KOPT-K1 (cell line): ENCODE measurements around the gene SHISA6.

Source experiments
- H3K27ac ChIP-seq: fragments of 200-600 bp; sonication (generic); 2 replicates; pipeline ENCODE4 v1.5.1; 2016; ENCODE audit warnings: antibody characterized with exemption, mild to moderate bottlenecking, low read depth, low read length; ENCODE audit not compliant: poor library complexity, severe bottlenecking
- H3K36me3 ChIP-seq: fragments of 200-600 bp; sonication (generic); 2 replicates; pipeline ENCODE4 v1.5.1; 2017; ENCODE audit warnings: antibody characterized with exemption, mild to moderate bottlenecking, low read length, moderate library complexity; ENCODE audit not compliant: insufficient read depth
- H3K9me3 ChIP-seq: fragments of 200-600 bp; sonication (generic); 2 replicates; pipeline ENCODE4 v1.5.1; 2017; ENCODE audit warnings: antibody characterized with exemption, low read length, mild to moderate bottlenecking; ENCODE audit not compliant: insufficient read depth, poor library complexity, severe bottlenecking

The SHISA6 gene

DNA sequence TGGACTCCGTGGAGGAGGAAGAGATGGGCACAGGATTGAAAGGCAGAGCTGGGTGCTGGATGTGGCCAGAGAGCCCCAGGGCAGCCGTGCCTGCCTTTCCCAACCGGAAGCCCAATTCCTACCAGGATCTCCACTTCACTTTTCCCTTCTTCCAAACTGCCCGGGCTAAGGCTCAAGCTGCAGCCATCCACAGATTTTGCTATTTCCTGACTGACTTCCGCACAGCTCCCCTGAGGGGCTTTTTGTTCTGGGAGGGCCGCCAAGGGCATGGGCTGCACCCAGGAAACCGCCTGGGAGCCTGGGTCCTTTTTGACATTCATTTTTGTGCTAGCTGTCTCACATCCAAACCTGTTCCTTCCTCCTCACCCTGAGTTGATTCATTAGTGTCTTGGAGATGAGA is 4.2 kb downstream of the SHISA6 start:
- Histone ChIP-seq H3K9me3 (peaks cover 4% of the 10 kb centered on the region), H3K27ac (no peak overlapping the region), H3K36me3 (no peaks in the 10 kb centered on the region)

DNA sequence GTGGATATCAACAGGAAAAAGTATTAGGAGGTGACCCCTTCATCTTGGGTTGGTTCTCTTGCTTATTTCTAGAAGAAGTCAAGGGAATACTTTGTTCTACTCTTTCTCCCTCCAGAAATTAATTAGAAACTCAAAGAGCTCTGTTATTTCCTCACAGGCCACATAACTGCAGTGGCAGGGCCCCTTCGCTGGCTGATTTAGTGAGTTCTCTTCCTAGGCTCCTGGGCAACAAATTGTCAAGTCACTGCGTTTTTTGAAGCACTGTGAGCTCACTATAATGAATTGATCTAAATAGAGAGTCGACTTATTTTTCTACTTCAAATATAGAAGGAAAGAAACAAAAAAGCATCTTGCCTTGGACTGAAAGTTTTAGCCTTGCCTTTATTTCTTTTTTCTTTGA is 4.8 kb downstream of the SHISA6 start:
- H3K9me3 ChIP-seq, result peaks cover 4% of the 10 kb centered on the region
- H3K36me3 ChIP-seq, result no peaks in the 10 kb centered on the region
- H3K27ac ChIP-seq, result no peak overlapping the region

DNA sequence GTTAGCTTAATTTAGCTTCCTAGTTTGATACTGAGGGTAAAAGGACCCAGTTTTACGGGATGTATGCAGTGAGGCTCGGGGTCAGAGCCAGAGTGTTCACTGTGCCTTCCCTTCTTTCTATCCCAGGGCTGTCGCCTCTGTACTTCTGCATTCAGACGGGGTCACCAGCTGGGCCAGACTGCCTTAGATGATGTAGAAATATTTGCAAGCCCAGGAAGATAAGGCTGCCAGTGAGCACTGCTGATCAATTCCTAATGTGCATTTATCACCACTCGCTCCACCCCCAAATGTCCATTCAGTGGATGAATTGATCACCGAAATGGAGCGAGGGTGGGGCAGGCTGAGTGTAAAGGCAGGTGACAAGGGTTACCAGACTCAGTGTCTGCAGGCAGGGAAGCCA is 9.1 kb downstream of the SHISA6 start:
- H3K36me3 ChIP-seq, result no peaks in the 10 kb centered on the region
- H3K9me3 ChIP-seq, result no peaks in the 10 kb centered on the region
- no peak overlapping the region for H3K27ac ChIP-seq

DNA sequence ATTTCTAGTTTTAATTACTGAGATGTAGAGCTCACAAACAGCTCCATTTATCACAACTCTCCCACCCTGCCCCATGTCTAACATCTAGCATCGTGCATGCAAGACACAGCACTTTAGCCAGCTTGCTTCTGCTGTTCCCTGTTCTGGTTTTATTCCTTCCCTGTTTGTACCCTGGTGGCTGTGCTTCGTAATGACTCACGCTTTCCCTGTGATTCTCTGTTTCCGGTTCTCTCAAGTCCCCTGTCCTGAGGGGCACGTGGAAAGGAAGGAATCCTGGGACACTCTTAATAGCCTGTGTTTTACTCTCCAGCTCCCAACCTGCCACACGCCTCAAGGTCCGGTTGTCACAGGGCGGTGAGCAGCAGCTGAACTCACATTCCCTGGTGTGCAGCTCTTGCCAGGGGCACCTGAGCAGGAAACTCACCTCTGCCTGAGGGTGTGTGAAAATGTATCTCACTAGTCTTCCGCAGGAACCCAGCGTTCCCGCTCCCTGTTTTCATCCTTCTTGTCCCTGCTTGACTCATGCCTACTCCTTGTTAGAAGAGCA is 10.6 kb downstream of the SHISA6 start:
- Histone ChIP-seq H3K36me3 (no peaks in the 10 kb centered on the region), H3K27ac (no peak overlapping the region), H3K9me3 (no peaks in the 10 kb centered on the region)

DNA sequence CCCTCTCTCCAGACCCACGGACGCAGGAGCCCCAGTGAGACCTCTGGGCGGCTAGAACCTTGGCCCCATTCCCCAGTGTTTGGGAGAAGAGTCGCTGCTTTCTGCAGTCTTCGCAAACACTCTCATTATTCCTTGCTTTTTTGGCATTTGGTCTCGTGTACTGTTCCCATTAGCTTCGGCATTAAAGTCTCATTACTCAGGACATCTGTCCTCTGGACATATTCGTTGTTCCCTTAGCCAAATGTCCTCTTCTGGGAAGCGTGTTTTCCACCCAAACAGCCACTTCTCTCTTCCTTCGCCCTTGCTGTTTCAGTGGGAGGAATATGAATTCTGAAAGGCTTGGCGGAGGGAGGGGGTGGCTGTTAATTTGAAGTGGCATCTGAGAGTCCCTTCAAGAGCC is 11.1 kb downstream of the SHISA6 start:
- H3K9me3 ChIP-seq, result no peaks in the 10 kb centered on the region
- no peak overlapping the region for H3K27ac ChIP-seq
- no peaks in the 10 kb centered on the region for H3K36me3 ChIP-seq

DNA sequence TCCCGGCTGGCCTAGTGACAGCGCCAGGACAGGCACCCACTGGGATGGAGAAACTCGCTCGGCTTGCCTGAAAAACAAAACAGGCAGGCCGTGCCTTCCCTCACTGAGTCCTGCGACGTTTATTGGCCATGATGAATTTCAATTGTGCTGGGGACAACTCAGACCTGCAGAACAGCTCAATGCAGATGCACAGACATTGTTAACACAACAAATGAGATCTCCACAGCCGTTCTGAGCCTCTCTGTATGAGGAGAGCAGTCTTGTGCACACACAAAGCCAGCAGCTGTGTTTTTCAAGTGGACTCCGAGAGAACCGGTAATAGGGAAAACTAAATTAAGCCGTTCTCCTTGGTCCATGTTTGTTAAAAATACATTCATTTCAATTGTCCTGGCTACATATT is 15.9 kb downstream of the SHISA6 start:
- Histone ChIP-seq H3K9me3 (peaks cover under 1% of the 10 kb centered on the region), H3K27ac (no peak overlapping the region), H3K36me3 (no peaks in the 10 kb centered on the region)

DNA sequence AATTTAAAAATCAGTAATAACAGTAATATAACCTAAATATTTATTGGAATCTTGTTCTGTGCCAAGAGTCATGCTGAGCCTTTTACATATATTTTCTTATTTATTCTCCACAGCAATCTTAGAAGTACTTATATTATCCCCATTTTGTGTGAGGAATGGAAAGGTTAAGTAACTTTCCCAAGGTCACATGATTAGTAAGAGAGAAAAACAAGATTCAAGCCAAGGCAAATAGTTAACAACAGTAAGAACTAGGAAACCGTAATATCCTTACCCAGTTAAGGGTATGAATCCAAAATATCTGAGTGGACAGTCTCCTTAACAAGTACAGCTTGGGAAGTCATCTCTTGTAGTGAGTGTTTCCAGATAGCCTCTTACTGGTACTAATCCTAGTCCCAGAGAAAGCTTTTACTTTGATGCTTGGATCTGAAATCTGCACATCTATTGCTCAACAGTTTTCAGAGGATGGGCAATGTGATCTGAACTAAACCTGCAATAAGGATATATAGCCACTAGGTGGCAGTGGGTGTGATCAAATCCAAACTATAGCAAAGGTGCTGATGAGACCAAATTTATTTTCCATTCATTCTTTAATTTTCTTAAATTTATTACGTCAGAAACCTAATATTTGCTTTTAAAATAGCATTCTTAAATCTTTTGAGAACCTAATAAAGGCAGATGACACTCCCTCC is 23.3 kb downstream of the SHISA6 start:
- H3K9me3 ChIP-seq, result peaks cover 20% of the 10 kb centered on the region
- H3K27ac ChIP-seq, result no peak overlapping the region
- no peaks in the 10 kb centered on the region for H3K36me3 ChIP-seq

DNA sequence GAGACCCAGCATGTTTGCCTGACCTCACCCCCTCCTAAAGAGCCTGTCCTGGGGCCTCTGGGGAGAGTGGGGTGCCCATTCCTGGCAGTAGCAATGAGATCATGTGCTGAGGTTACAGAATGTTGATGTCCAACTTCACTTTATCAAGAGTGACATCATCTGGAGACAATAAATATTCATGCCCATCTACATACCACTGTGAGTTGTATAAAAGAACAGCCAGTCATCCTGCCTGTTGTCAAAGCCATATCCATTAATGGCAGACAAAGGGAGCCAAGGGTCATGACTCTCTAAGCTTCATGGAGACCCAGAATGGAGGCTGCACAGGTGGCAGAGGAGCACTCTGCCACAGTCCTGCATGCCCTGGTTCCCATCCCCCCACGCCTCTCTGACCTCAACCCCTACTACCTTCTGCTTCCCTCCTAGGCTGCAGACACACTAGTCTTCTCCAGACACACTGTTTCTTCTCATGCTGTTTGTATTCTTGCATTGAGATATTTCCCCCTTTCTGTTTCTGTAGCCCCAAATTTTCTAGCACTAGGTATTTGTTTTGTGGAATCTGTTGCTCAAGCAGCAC is 27.1 kb downstream of the SHISA6 start:
- Histone ChIP-seq H3K36me3 (no peaks in the 10 kb centered on the region), H3K9me3 (peaks cover 12% of the 10 kb centered on the region), H3K27ac (no peak overlapping the region)

DNA sequence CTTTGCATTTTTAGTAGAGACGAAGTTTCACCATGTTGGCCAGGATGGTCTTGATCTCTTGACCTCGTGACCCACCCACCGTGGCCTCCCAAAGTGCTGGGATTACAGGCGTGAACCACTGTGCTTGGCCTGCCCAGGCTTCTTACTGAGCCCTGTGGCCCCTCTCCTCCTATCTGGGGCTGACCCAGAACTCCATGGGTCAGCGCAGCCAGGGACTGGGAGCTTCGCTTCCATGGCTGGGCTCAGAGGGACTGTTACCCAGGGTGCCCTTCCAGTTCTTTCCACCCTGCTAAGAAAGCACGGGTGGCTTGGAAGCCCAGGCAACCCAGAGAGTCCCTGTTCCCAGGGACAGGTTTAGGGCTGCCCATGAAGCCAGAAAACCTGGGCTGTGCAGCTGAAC is 28.2 kb downstream of the SHISA6 start:
- no peak overlapping the region for H3K27ac ChIP-seq
- H3K9me3 ChIP-seq, result peaks cover 3% of the 10 kb centered on the region
- no peaks in the 10 kb centered on the region for H3K36me3 ChIP-seq

DNA sequence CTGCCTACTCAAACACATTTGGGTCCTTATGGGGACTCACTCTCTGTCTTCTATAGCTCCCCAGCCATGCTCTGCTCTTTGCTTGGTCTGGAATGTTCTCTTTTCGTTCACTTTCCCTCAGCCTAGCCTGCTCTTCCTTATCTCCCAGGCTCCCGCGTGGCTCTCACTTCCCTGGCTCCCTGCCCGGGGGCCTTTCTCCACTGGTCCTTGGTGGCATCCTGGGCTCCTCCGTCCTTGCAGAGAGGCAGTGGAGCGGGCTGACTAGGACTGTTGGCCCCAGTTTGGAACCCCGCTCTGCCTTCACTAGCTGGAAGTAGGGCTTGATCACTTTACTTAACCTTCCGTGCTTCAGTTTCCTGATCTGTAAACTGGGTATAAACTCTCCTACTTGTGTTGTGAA is 31.2 kb downstream of the SHISA6 start:
- H3K9me3 ChIP-seq, result no peaks in the 10 kb centered on the region
- no peaks in the 10 kb centered on the region for H3K36me3 ChIP-seq
- no peak overlapping the region for H3K27ac ChIP-seq

DNA sequence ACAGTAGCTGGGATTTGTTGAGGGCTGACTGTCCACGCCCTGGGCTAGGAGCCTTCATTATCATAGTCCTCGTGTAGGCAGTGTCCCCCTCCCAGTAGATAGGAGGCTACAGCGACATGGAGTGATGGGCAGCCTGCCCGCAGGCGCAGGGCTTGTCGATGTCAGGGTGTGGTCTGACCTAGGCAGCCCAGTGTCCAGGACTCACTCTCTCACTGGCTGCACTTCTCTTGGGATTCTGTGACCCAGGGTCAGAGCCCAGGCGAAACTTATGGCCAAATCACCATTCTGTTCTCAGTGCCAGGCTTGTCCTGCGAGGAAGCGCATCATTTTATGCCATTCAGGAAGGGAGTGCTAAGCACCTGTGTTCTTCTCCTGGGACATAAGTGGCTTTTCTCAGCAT is 32.6 kb downstream of the SHISA6 start:
- Histone ChIP-seq H3K27ac (no peak overlapping the region), H3K9me3 (no peaks in the 10 kb centered on the region), H3K36me3 (no peaks in the 10 kb centered on the region)

DNA sequence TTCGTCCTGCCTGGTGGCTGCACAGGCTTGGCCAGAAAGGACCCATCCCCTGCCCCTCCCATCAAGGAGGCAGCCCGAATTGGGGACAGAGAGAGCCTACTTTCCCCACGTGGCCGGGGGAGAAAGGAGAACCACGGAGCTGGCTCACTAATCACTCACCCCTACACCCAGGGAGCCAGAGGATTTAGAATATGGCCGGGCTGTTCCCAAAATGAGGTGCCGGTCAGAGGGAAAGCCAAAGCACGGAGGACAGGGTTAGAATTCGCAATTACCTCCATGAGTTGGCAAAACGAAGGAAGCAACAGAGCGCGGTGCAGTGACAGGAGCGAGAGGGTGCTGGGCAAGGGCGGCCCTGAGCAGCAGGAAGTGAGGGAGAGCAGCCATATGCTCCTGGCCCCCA is 33.1 kb downstream of the SHISA6 start:
- Histone ChIP-seq H3K36me3 (no peaks in the 10 kb centered on the region), H3K9me3 (no peaks in the 10 kb centered on the region), H3K27ac (no peak overlapping the region)

DNA sequence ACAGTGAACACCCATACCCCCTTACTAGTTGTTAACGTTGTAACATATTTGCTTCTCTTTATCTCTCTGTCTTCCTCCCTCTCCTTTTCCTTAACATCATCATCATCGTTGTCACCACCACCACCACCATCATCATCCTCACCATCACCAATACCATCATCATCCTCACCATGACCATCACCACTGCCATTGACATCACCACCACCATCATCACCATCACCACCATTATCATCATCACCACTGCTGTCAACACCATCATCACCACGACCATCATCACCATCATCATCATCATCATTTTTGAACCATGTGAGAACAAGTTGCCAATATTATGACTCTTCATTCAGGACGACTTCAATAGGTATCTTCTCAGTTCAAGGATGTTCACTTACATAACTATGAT is 35.5 kb downstream of the SHISA6 start:
- H3K27ac ChIP-seq, result no peak overlapping the region
- H3K9me3 ChIP-seq, result no peaks in the 10 kb centered on the region
- no peaks in the 10 kb centered on the region for H3K36me3 ChIP-seq

DNA sequence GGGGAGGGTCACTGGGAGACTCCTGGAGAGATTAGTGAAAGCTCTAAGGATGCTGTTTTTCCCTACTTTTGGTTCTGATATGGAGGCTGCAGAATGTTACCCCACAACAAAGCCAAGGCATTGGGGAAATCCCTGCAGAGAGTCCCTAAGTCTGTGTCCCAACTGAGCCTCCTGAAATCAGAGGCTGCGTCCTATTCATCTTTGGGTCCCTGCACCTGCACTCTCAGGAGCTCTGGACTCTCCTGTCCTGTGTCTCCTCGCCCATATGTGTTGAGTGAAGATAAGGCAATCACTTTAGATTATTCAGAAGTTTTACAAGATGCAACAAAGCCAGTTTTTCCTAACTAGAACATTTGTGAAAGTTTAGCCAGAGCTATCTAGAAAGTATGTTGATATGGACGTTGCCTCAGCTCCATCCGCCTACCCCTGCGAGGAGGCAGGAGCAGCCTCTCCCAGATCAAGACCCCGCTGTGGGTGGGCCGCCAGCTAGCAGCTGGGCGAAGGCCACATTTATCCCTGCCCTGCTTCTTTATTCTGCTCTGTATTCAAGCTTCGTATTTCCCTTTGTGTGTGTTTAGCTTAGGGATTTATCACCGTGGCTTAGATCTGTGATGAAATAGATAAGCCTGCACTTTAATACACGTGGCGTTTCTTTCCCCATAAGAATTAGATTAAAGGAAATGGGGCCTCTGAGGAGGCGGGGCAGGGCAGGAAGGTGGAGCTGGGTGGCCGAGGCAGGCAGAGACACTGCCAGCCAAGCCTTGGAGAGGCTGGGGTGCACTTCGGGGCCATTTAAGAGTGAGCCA is 37.4 kb downstream of the SHISA6 start:
- Histone ChIP-seq H3K9me3 (peaks cover 3% of the 10 kb centered on the region), H3K36me3 (no peaks in the 10 kb centered on the region), H3K27ac (no peak overlapping the region)

DNA sequence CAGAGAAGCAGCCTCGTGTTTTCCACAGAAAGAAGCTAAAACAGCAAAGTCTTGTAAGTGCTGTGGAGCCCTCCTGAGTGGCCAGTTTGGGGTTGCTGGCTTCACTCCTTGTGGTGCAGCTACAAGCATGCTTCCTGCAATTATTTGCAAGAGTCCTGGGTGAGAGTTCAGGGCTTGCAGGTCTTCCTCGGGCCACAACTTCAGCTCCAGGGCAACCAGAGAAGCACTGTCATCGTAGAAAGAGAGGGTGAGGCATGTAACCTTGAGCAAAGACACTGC is 37.9 kb downstream of the SHISA6 start:
- Histone ChIP-seq H3K27ac (no peak overlapping the region), H3K9me3 (peaks cover 3% of the 10 kb centered on the region)

More for the DNA sequence above, 37.9 kb downstream of the SHISA6 start:
- H3K36me3 ChIP-seq, result no peaks in the 10 kb centered on the region
